ENCODE results near the gene ADAM8.

The ADAM8 gene

GRCh38 chr10:133308421-133309099 lies 31.9 kb upstream of the ADAM8 start, which contains the start of the genes TUBGCP2 and ZNF511:
TSS of gene TUBGCP2 (minus strand) at chr10:133308872. CDS start at chr10:133302941, 5,931 bp downstream.
TSS of gene ZNF511 (plus strand) at chr10:133308914. CDS start at chr10:133308944, 30 bp downstream.
- DNase-seq: no peak

GRCh38 chr10:133307776-133308420 lies 31.2 kb upstream of the ADAM8 start:
- DNase-seq: no peak

- DNase-seq: no peak
Measured at GRCh38 chr10:133306941-133307379, 30.3 kb upstream of the ADAM8 start.

- no peak for DNase-seq
Measured at GRCh38 chr10:133306097-133306476, 29.4 kb upstream of the ADAM8 start.

GRCh38 chr10:133303206-133303605 lies 26.5 kb upstream of the ADAM8 start:
- no peak for DNase-seq

- no peak for DNase-seq
Measured at GRCh38 chr10:133302230-133302629, 25.6 kb upstream of the ADAM8 start.

- DNase-seq: no peak
Measured at GRCh38 chr10:133299738-133300137, 23.1 kb upstream of the ADAM8 start.

GRCh38 chr10:133299224-133299623 lies 22.6 kb upstream of the ADAM8 start:
- no peak for DNase-seq

- DNase-seq: no peak
Measured at GRCh38 chr10:133298466-133298865, 21.8 kb upstream of the ADAM8 start.

- no peak for DNase-seq
Measured at GRCh38 chr10:133297504-133297903, 20.8 kb upstream of the ADAM8 start.

GRCh38 chr10:133295426-133296320 lies 19.0 kb upstream of the ADAM8 start:
- no peak for DNase-seq

- DNase-seq: no peak
Measured at GRCh38 chr10:133294189-133294588, 17.5 kb upstream of the ADAM8 start.

- no peak for DNase-seq
Measured at GRCh38 chr10:133293810-133294119, 17.1 kb upstream of the ADAM8 start.

GRCh38 chr10:133292919-133293809 lies 16.5 kb upstream of the ADAM8 start:
- DNase-seq: no peak

GRCh38 chr10:133289761-133290160 lies 13.1 kb upstream of the ADAM8 start:
- no peak for DNase-seq

- DNase-seq: no peak
Measured at GRCh38 chr10:133287832-133288500, 11.3 kb upstream of the ADAM8 start.

- DNase-seq: no peak
Measured at GRCh38 chr10:133286366-133286765, 9.7 kb upstream of the ADAM8 start.

GRCh38 chr10:133285217-133285616 lies 8.5 kb upstream of the ADAM8 start:
- DNase-seq: no peak

GRCh38 chr10:133283931-133284330 lies 7.3 kb upstream of the ADAM8 start:
- DNase-seq: no peak

GRCh38 chr10:133282846-133283390 lies 6.2 kb upstream of the ADAM8 start:
- no peak for DNase-seq

- DNase-seq: no peak
Measured at GRCh38 chr10:133281628-133282372, 5.1 kb upstream of the ADAM8 start.
